HT1080 (cell line): ENCODE data around the gene DAB2IP. TPM values are rescaled to one million over a fixed set of nuclear protein-coding genes. Genes with fewer than 3 reads are reported as not detected.

ENCODE experiments used
- DNase-seq: peaks from one replicate; pipeline ENCODE4 v3.0.0-alpha.2; 2015; ENCODE audit warnings: low read depth
- total RNA-seq: library from RNA; depleted of rRNA; stranded (reverse); fragments of >200 nt; shearing (Covaris generic); gene quantifications from 2 replicates; pipeline ENCODE4 v1.2.3, GENCODE V29; 2014

Gene DAB2IP
- total RNA-seq, 1 experiment from 2014 or later = 16.6 TPM

- no peak for DNase-seq
These were observed 162.2 kb downstream of the DAB2IP start for GRCh38 chr9:121813519-121814210.

GRCh38 chr9:121814594-121814993 is 163.2 kb downstream of the DAB2IP start:
- no peak for DNase-seq

GRCh38 chr9:121815084-121815483 is 163.7 kb downstream of the DAB2IP start:
- DNase-seq = no peak

- no peak for DNase-seq
These were observed 164.4 kb downstream of the DAB2IP start for GRCh38 chr9:121815546-121816448.

GRCh38 chr9:121816449-121816817 is 165.0 kb downstream of the DAB2IP start:
- DNase-seq = no peak

DNA sequence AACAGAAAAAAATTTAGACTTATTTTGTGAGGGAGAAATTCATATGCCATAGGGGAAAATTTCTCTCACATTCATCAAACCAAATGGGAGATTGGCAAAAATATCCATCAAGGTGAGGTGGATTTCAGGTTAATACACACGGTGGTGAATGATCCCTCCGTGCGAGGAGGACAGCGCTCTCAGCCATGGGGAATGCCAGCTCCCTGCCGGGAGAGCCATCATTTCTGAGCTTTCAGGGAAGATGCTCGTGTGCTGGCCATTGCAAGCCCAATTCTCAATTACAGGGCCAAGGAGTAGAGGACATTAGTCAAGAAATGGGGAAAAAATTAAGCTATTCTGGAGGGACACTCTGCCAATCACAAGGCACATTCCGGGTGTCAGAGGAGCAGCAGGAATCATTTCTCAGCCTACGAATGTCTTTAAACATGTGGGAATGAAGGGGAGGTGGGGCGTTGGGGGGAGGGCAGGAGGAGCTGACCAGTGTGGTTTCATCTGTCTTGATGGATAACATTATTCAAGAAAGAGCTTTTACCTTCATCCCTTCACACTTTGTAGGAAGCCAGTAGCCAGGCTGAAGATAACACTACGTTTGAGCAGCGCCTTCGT is 165.5 kb downstream of the DAB2IP start:
- DNase-seq = no peak

GRCh38 chr9:121817476-121817875 is 166.0 kb downstream of the DAB2IP start:
- DNase-seq = no peak

DNA sequence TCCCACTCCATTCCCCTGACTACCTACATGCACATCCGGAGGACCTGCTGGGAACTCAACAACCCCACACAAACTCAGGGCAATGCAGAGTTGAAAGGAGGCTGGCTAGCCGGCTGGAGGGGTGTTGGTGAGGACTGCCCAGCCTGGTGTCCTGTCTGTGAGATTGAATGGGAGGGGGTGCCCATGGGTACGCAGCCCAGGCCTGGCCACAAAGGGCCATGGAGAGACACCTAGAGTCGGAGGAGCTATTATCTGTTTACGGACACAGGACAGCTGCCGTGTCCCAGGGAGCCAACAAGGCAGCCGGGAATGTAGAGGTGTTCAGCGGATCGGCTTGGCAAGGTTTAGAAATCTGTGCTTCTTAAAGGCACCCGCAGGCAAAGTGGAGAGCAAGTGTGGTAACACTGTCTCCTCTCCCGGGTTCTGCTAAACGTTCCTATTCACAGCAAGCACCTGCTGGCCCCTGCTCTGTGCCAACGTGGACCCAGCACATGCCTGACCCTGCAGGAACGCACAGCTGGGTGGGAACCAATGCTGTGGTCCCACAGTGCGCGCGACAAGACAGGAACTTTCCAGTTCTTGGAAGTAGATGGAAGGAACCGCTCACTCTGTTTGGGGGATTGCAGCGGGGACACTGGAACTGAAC is 166.7 kb downstream of the DAB2IP start:
- no peak for DNase-seq

DNA sequence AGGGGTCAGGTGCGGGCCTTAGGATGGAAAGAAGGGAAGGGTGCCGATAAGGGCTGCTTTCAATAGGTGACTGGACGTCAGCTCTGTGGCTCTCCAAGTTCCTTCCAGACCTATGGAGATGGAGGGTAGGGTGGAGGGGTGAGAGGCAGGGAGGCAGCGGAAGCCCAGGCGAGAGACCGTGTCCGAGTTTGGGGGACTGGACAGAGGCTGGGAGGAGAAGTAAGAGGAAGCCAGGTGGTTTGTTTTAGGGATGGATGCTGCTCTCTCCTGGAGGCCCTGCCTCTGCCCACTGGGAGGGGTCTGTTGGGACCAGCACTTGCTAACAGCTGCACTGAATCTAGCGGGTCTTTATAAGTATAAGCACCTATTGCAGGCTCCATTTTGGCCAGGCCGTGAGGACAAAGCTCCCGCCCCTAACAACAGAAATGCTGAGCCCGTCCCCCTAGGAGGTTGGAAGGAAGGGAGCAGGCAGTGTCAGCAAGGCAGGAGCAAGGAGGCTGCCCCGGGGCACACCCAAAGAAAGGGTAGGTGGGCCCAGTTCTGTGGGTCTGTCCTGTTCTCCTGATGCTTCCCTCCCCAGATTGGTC is 167.5 kb downstream of the DAB2IP start:
- DNase-seq = no peak

GRCh38 chr9:121819428-121820231 is 168.2 kb downstream of the DAB2IP start:
- no peak for DNase-seq

- DNase-seq = no peak
These were observed 169.0 kb downstream of the DAB2IP start for GRCh38 chr9:121820286-121821005.

DNA sequence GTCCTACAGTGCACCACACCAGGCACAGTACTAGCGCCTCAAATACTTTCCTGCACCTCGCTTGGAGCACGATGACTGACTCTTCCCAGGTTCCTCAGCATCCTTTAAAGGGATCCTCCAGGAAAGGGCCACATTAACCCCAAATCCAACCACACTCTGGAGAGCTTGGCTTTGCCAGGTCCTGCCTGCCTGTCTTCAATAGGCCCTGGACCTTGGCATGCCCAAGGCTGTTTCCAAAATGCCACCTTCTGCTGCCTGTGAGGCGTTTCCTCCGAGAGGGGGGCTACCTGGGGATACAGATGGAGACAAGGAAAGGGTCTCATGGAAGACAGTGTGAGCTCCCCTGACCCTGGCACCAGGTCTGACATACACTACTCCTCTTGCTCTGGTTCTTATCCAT is 169.9 kb downstream of the DAB2IP start:
- no peak for DNase-seq

- DNase-seq = no peak
These were observed 171.0 kb downstream of the DAB2IP start for GRCh38 chr9:121822093-121823085.

DNA sequence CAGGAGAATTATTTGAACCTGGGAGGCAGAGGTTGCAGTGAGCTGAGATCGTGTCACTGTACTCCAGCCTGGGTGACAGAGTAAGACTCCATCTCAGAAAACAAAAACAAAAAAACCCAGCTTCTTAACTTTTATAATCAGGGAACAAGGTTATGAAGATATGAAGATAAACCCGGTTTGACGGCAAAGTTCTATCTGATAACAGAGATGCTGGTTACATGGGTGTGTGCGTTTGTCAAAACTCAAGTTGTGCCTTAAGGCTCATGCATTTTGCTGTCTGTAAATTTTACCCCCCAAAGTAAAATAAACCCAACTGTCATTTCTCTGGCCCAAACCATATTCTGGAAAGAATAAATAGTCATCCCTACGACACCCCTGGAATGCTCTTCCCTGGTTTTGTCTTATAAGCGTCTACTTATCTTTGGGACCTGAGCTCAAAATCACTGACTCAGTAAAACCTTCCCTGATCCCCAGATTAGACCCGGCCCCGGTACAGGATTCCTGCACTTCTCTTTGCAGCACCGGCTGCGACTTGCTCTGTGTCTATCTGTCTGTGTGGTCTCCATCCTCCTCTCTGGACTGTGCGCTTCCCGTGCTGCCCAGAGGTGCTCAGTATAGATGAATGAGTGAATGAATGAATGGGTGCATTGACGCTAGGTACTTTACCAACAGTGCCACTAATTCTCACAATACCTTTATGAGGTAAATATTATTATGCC is 172.2 kb downstream of the DAB2IP start:
- DNase-seq = no peak

- DNase-seq = no peak
These were observed 173.2 kb downstream of the DAB2IP start for GRCh38 chr9:121824651-121825030.

- no peak for DNase-seq
These were observed 173.7 kb downstream of the DAB2IP start for GRCh38 chr9:121825031-121825691.

DNA sequence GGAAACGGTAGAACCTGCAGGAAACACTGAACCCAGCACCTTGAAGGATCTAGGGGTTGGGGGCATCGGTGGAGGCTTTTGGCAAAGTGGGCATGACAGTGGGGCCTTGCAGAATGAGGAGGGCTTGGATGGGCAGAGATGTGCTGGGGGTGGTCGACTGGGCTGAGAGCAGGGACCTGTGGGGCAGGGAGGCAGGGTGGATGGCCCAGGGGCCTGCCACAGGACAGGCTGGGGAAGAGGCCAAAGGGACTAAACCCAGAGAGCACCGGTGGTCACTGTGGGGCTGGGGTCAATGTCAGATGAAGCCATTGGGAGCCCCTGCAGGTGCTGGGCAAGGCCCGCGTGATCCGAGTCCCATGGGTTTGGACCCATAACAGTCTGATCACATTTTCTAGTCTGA is 175.3 kb downstream of the DAB2IP start:
- DNase-seq = no peak
